ENCODE data around the gene LNP1.
A peak's percentile ranks its signal among the peaks of the same experiment; 100 is the strongest.

Gene LNP1

DNA sequence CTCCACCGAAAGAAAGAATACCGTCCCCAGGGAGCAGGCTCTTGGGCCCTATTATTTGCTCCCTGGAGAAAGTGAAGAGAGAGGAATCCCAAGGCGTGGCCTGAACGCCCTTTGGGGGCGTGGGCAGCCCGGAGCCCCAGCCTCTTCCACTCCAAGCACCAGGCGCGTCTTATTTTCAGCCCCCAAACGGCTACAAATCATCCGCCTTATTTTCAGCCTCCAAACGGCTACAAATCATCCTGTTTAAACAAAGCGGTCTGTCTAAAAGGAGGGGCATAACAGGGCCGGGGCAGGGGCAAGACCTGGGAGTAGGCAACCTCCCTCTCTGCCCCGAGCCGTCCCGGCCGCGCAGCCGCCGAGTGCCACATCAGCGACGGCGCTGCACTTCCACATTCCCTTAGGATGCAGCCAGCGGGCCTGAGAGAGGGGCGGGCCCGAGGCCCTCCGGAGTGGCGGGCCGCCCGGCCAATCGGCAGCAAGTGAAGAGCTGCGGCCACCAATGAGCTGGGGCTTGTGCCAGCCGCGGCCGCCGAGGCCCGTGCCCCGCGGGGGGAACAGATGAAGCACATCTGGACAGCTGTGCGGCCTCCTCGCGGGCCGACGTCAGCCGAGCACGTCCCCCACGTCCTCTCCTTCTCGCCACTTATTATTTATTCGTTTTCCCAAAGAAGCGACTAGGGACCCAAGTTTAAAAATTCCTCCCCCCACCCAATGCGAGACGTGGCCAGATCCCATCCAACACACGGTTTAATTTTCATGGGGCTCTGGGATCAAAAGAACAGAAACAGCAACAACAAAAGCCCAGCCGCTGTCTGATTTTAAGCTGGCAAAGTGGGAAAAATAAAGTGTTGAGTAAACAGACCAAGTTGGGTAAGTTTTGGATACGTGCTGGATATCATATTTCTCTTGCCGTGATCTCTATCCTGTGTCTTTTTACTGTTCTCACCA is 91.0 kb downstream of the LNP1 start, which contains the start of gene TMEM45A:
TSS of gene TMEM45A (plus strand) at position 561 of the 948 bp plus-strand sequence. CDS start 62,593 bp downstream, outside the sequence.
- peak within 1 kb of the TSS; percentile 66 to 84 (median 71) for H3K4me3 ChIP-seq (ENCODE audit: low read depth in 1 of 5, low read length in 5 of 5)
- no peaks in the 10 kb centered on the region for H3K27me3 ChIP-seq (ENCODE audit: control insufficient read depth in 5 of 5, insufficient read depth in 4 of 5, low read length in 5 of 5)
- H3K36me3 ChIP-seq (ENCODE audit: control insufficient read depth in 5 of 5, insufficient read depth in 5 of 5, low read length in 5 of 5), result no peaks in the 10 kb centered on the region
- no peaks in the 10 kb centered on the region for H3K9me3 ChIP-seq (ENCODE audit: control insufficient read depth in 5 of 5, low read length in 5 of 5)
- H3K9ac ChIP-seq (ENCODE audit: low read length in 5 of 5), result peak within 1 kb of the TSS; percentile 70 to 87 (median 71)
- peaks cover 0 to 14% (median 11%) of the 10 kb centered on the region in 5 donors for H3K4me1 ChIP-seq (ENCODE audit: control insufficient read depth in 5 of 5, insufficient read depth in 5 of 5, low read length in 5 of 5)
- H3K27ac ChIP-seq (ENCODE audit: low read depth, low read length), result peak within 1 kb of the TSS; percentile 64

DNA sequence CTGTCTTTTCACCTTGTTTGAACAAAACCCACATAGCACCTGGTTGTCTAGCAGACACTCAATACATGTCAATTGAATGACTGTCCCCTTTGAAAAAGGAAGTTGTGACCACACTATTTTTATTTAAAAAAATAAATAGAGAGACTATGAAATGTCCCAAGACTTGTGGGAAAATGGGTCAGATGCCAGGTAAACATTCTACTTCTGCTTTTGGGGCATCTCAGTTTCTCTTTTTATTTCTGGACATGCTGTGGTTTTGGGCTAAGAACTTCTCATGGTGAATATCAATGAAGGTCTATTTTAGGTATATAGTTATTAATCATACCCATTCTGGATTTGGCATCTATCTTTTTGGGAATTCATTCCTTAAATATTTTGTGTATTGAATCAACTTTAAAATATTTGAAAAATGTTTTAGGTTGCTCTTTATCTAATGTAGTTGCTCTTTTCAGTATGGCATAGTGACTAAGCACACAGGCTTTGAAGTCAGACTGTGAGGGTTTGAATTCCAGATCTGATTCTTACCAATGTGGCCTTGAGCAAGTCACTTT is 95.4 kb downstream of the LNP1 start:
- Histone ChIP-seq H3K27ac (ENCODE audit: low read depth, low read length) (no peak overlapping the region), H3K36me3 (ENCODE audit: control insufficient read depth in 5 of 5, insufficient read depth in 5 of 5, low read length in 5 of 5) (no peaks in the 10 kb centered on the region), H3K27me3 (ENCODE audit: control insufficient read depth in 5 of 5, insufficient read depth in 4 of 5, low read length in 5 of 5) (no peaks in the 10 kb centered on the region), H3K9me3 (ENCODE audit: control insufficient read depth in 5 of 5, low read length in 5 of 5) (no peaks in the 10 kb centered on the region), H3K4me3 (ENCODE audit: low read depth in 1 of 5, low read length in 5 of 5) (no peak overlapping the region), H3K4me1 (ENCODE audit: control insufficient read depth in 5 of 5, insufficient read depth in 5 of 5, low read length in 5 of 5) (peaks cover 0 to 11% (median 8%) of the 10 kb centered on the region in 5 donors), H3K9ac (ENCODE audit: low read length in 5 of 5) (no peak overlapping the region)

DNA sequence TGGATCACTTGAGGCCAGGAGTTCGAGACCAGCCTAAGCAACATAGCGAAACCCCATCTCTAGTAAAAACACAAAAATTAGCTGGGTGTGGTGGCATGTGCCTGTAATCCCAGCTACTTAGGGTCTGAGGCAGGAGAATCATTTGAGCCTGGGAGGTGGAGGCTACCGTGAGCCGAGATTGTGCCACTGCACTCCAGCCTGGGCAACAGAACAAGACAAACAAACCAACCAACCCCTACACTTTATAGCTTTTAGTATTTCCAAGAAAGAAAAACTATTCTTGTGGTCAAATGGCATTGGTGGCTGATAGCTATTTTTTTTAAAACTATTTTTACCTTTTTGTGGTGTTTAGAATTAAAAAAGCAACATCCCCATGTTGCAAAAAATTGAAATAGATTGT is 98.3 kb downstream of the LNP1 start:
- no peaks in the 10 kb centered on the region for H3K36me3 ChIP-seq (ENCODE audit: control insufficient read depth in 5 of 5, insufficient read depth in 5 of 5, low read length in 5 of 5)
- H3K4me1 ChIP-seq (ENCODE audit: control insufficient read depth in 5 of 5, insufficient read depth in 5 of 5, low read length in 5 of 5), result no peaks in the 10 kb centered on the region
- no peaks in the 10 kb centered on the region for H3K9me3 ChIP-seq (ENCODE audit: control insufficient read depth in 5 of 5, low read length in 5 of 5)
- H3K27ac ChIP-seq (ENCODE audit: low read depth, low read length), result no peak overlapping the region
- no peak overlapping the region for H3K4me3 ChIP-seq (ENCODE audit: low read depth in 1 of 5, low read length in 5 of 5)
- no peak overlapping the region for H3K9ac ChIP-seq (ENCODE audit: low read length in 5 of 5)
- H3K27me3 ChIP-seq (ENCODE audit: control insufficient read depth in 5 of 5, insufficient read depth in 4 of 5, low read length in 5 of 5), result no peaks in the 10 kb centered on the region

DNA sequence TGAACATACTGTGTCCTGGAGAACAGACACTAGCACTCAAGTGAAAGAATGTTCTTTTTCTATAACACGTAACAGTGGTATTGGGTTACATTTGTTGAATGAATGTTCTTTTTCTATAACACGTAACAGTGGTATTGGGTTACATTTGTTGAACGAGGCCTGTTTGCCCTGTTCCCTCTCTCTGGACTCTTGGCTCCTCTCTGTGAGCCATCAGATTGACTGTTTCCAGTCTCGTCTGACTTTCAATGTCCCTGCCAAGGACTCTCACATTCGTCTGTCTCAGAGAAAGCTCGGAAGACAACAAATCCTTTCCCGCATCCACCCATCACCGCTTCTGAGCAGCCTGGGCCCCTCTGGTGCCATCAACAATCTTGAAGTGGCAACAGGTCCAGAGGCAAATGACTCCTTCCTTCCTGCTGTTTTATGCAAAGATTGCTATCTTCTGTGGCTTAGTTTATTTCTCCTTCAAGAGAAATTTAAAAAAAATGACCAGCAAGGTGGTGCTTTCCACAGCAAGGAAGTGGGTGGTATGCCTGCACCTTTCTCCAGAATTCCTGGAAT is 99.1 kb downstream of the LNP1 start:
- H3K36me3 ChIP-seq (ENCODE audit: control insufficient read depth in 5 of 5, insufficient read depth in 5 of 5, low read length in 5 of 5), result no peaks in the 10 kb centered on the region
- no peak overlapping the region for H3K4me3 ChIP-seq (ENCODE audit: low read depth in 1 of 5, low read length in 5 of 5)
- H3K4me1 ChIP-seq (ENCODE audit: control insufficient read depth in 5 of 5, insufficient read depth in 5 of 5, low read length in 5 of 5), result no peaks in the 10 kb centered on the region
- H3K9me3 ChIP-seq (ENCODE audit: control insufficient read depth in 5 of 5, low read length in 5 of 5), result no peaks in the 10 kb centered on the region
- H3K27me3 ChIP-seq (ENCODE audit: control insufficient read depth in 5 of 5, insufficient read depth in 4 of 5, low read length in 5 of 5), result no peaks in the 10 kb centered on the region
- no peak overlapping the region for H3K9ac ChIP-seq (ENCODE audit: low read length in 5 of 5)
- no peak overlapping the region for H3K27ac ChIP-seq (ENCODE audit: low read depth, low read length)

DNA sequence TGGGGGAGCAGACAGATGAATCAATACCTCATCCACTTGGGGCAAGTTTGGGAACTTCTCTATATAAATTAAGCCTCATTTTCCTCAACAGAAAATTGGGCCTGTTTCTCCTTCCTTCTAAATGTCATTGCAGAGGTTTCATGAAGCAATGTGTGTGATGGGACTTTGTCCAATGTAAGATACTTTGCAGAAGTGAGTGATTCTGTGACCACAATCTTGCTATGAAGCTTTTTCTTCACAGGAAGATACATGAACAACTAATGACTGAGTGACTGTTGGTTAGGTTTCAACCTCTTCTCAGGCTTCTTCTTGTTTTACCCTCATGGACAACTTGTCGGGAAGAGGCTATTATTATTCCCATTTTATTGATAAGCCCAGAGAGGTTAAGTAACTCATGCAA is 102.1 kb downstream of the LNP1 start:
- Histone ChIP-seq H3K4me3 (ENCODE audit: low read depth in 1 of 5, low read length in 5 of 5) (no peak overlapping the region), H3K4me1 (ENCODE audit: control insufficient read depth in 5 of 5, insufficient read depth in 5 of 5, low read length in 5 of 5) (no peaks in the 10 kb centered on the region), H3K36me3 (ENCODE audit: control insufficient read depth in 5 of 5, insufficient read depth in 5 of 5, low read length in 5 of 5) (no peaks in the 10 kb centered on the region), H3K9me3 (ENCODE audit: control insufficient read depth in 5 of 5, low read length in 5 of 5) (no peaks in the 10 kb centered on the region), H3K27ac (ENCODE audit: low read depth, low read length) (no peak overlapping the region), H3K27me3 (ENCODE audit: control insufficient read depth in 5 of 5, insufficient read depth in 4 of 5, low read length in 5 of 5) (no peaks in the 10 kb centered on the region), H3K9ac (ENCODE audit: low read length in 5 of 5) (no peak overlapping the region)

All from subcutaneous abdominal adipose tissue (tissue), 5 donors.